ENCODE results near the gene KMT2B.

DNA sequence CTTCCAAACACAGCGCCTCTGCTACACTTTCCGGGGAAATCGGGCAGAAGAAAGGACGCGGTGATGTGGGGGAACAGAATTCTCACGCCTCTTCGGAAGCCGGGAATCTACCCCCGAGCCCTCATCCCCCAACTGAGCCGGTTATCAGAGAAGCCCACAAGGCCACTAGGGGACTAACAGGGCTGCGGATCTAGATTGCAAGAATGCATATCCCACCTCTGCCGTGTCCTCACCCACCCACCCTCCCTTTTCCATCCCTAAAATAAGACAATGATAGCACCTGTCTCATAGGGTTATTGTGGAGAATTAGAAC lies 23.4 kb downstream of the KMT2B start:
- TF ChIP-seq, protein P1, sequence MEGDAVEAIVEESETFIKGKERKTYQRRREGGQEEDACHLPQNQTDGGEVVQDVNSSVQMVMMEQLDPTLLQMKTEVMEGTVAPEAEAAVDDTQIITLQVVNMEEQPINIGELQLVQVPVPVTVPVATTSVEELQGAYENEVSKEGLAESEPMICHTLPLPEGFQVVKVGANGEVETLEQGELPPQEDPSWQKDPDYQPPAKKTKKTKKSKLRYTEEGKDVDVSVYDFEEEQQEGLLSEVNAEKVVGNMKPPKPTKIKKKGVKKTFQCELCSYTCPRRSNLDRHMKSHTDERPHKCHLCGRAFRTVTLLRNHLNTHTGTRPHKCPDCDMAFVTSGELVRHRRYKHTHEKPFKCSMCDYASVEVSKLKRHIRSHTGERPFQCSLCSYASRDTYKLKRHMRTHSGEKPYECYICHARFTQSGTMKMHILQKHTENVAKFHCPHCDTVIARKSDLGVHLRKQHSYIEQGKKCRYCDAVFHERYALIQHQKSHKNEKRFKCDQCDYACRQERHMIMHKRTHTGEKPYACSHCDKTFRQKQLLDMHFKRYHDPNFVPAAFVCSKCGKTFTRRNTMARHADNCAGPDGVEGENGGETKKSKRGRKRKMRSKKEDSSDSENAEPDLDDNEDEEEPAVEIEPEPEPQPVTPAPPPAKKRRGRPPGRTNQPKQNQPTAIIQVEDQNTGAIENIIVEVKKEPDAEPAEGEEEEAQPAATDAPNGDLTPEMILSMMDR (IDR thresholded peaks at IDR 0.05) = no peak
- TF ChIP-seq POLR2AphosphoS5 (IDR thresholded peaks at IDR 0.05) (no peak), EP300 (IDR thresholded peaks at IDR 0.05) (no peak), POLR2A (IDR thresholded peaks at IDR 0.05) (no peak)
